NCI-H2227 treated with DMSO at 0.1 percent for 48 hours (cell line): ENCODE data around the gene ZNF165.
A peak's percentile ranks its signal among the peaks of the same experiment; 100 is the strongest.
"Not testable (repeated sequence)": the region's sequence is repeated elsewhere in the genome, so short reads cannot be mapped to it uniquely, and the experiment has no call there.

Source experiments
- DNase-seq: peaks from one replicate; lab custom pipeline; 2025; lab: John Stamatoyannopoulos, UW

The ZNF165 gene

GRCh38 chr6:28122283-28122682 is 41.9 kb downstream of the ZNF165 start:
- DNase-seq, result not testable (repeated sequence)

- DNase-seq, result peak; percentile 87
Measured at GRCh38 chr6:28124350-28124970, 44.1 kb downstream of the ZNF165 start, which contains the start of gene ZSCAN16. Gene ZSCAN16 (plus strand): TSS chr6:28124609. CDS start chr6:28125444, 835 bp downstream.

- DNase-seq, result no peak
Measured at GRCh38 chr6:28124971-28125353, 44.6 kb downstream of the ZNF165 start.

GRCh38 chr6:28125401-28125800 is 45.0 kb downstream of the ZNF165 start:
- no peak for DNase-seq

- DNase-seq, result peak; percentile 50
Measured at GRCh38 chr6:28134015-28134414, 53.6 kb downstream of the ZNF165 start.

- DNase-seq, result no peak
Measured at GRCh38 chr6:28134716-28135115, 54.3 kb downstream of the ZNF165 start.

GRCh38 chr6:28135393-28135792 is 55.0 kb downstream of the ZNF165 start:
- peak; percentile 37 for DNase-seq

- DNase-seq, result peak; percentile 88
Measured at GRCh38 chr6:28136585-28137504, 56.5 kb downstream of the ZNF165 start.

GRCh38 chr6:28137505-28137981 is 57.2 kb downstream of the ZNF165 start:
- DNase-seq, result peak; percentile 44
